NCI-H82 treated with DMSO at 0.1 percent for 48 hours (cell line): ENCODE data around the gene ICAM4.
"Not testable (repeated sequence)": the region's sequence is repeated elsewhere in the genome, so short reads cannot be mapped to it uniquely, and the experiment has no call there.

Experiments
- DNase-seq: peaks from one replicate; lab custom pipeline; 2025; ENCODE audit not compliant: unreplicated experiment; lab: John Stamatoyannopoulos, UW

ICAM4 gene

GRCh38 chr19:10336725-10337124 is 50.0 kb downstream of the ICAM4 start:
- not testable (repeated sequence) for DNase-seq
